Activated CD4-positive, alpha-beta T cell treated with anti-CD3 and anti-CD28 coated beads, Interleukin-2, amount 10 ng/mL, durations not matched to agents 7 days and 5 days (primary cell): ENCODE measurements around the gene AK6. TPM values are rescaled to one million over a fixed set of nuclear protein-coding genes. Genes with fewer than 3 reads are reported as not detected.
A peak's percentile ranks its signal among the peaks of the same experiment; 100 is the strongest.

ENCODE experiments used
- CTCF ChIA-PET: fragments of 350-600 bp; sonication (Branson Sonifier 250); formaldehyde crosslinking; loops from one replicate; lab custom pipeline; 2021; ENCODE audit warnings: antibody characterized with exemption; lab: Charles Lee
- POLR2A ChIA-PET: fragments of 350-600 bp; sonication (Branson Sonifier 250); formaldehyde crosslinking; loops from one replicate; lab custom pipeline; 2021; ENCODE audit warnings: antibody characterized with exemption; lab: Charles Lee
- DNase-seq: peaks from one replicate; pipeline ENCODE4 v3.0.0-alpha.2; 2020
- H3K27ac Mint-ChIP-seq: one replicate; pipeline ENCODE4 v1.8.0; 2021; ENCODE audit warnings: mild to moderate bottlenecking, moderate library complexity, mixed read lengths
- H3K27me3 Mint-ChIP-seq: one replicate; pipeline ENCODE4 v1.8.0; 2021; ENCODE audit warnings: mixed read lengths
- H3K36me3 Mint-ChIP-seq: one replicate; pipeline ENCODE4 v1.8.0; 2021; ENCODE audit warnings: low read depth, mixed read lengths
- H3K4me1 Mint-ChIP-seq: one replicate; pipeline ENCODE4 v1.8.0; 2021; ENCODE audit warnings: mixed read lengths
- H3K4me3 Mint-ChIP-seq: one replicate; pipeline ENCODE4 v1.8.0; 2021; ENCODE audit warnings: mild to moderate bottlenecking, moderate library complexity, mixed read lengths
- H3K9me3 Mint-ChIP-seq: one replicate; pipeline ENCODE4 v1.8.0; 2021; ENCODE audit warnings: mixed read lengths
- total RNA-seq, 2 experiments: library from RNA; stranded (reverse); gene quantifications; one replicate each; pipeline ENCODE4 v1.2.3, GENCODE V29; 2021

The AK6 gene
- total RNA-seq, 2 experiments from 2014 or later: 26.7 to 33.3 TPM

DNA sequence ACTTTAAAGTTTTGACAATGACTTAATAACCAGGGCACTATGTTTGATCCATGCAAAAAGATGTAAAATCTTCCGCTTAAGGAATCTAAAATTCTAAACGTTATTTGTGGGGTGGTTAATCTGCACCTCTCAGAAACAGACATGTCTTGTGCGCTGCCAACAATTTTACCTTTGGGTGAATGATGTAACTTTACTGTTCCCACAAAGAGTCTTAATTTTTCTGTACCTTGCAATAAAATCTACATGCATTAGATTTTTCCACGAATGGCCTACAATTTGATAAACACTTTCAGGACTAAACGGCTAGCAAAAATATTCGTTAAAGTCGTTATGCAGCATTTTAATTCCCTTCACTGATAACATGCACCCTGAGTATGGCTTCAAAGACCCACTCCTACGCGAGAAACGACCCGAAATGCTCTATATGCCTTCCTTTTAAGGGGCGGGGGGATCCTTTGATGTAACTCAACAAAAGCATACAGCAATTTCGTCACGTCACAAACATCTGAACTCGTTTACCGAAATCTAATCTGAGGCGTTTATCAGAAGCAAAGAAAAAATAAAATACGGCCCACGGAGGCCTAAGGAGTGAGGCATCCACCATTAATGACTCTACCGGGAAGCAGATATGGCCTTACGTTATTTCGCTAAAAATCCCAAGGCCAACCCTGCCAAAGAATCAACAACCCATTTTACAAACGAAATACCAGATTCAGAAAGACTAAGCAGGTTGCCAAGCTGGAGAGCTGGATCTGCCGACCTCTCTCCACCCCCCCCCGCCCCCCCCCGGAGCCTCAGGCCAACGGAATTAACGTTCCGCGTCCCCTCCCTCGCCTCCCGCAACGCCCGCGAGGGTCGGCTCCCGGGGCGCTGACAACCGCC is 621 bp downstream of the AK6 start:
- Mint-ChIP-seq H3K9me3 (no peaks in the 10 kb centered on the region), H3K4me3 (peak overlapping the region; percentile 95), H3K4me1 (peaks cover 46% of the 10 kb centered on the region), H3K36me3 (peaks cover 20% of the 10 kb centered on the region), H3K27ac (peak overlapping the region; percentile 97), H3K27me3 (no peaks in the 10 kb centered on the region)
- ChIA-PET CTCF (no interaction called here), POLR2A (no interaction called here)
- DNase-seq: peak; percentile 32

DNA sequence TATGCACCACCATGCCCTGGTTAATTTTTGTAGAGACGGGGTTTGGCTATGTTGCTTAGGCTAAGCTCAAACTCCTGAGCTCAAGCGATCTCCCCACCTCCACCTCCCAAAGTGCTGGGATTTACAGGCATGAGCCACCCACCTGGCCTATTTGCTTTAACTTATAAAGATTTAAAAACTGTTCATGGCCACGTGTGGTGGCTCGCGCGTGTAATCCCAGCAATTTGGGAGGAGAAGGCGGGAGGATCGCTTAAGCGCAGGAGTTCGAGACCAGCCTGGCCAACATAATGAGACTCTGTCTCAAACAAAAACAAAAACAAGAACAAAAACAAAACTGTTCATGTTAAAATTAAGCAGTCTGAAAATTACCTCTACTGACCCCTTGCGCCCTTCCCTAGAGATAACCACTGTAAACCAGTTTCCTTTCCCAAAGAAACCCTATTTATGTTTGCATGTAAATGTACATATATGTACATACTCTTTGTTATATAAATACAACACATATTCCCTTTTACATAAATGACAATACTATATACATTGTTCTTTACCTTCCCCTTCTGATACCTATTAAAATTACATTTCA is 1.5 kb downstream of the AK6 start:
- Mint-ChIP-seq H3K9me3 (no peaks in the 10 kb centered on the region), H3K27me3 (no peaks in the 10 kb centered on the region), H3K36me3 (peaks cover 24% of the 10 kb centered on the region), H3K27ac (peak overlapping the region; percentile 97), H3K4me1 (peaks cover 44% of the 10 kb centered on the region), H3K4me3 (peak overlapping the region; percentile 95)
- CTCF ChIA-PET: interaction anchor here (0.6 to 1.0 kb wide), 3 partner anchors 12 to 274 kb away, joined by 3 to 7 read pairs (median 4); partner anchors contain the start of gene SLC30A5
- POLR2A ChIA-PET: no interaction called here
- no peak for DNase-seq

DNA sequence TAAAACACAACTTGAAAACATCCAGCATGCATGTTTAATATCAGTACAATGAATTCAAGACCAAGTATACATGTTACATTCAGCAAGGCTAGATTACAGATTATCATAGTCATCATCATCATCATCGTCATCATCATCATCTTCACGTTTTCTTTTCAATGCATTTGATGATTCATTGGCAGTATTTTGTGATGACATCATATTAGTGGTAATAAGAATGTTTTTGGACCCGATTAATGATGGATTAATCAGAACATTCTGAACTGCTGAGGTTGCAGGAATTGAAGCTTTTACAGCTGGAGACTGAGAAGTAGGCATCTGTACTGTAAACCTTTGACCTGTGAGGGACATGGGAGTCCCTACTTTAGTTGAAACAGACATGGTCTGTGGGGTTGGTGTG is 4.5 kb downstream of the AK6 start:
- H3K4me1 Mint-ChIP-seq: peaks cover 27% of the 10 kb centered on the region

DNA sequence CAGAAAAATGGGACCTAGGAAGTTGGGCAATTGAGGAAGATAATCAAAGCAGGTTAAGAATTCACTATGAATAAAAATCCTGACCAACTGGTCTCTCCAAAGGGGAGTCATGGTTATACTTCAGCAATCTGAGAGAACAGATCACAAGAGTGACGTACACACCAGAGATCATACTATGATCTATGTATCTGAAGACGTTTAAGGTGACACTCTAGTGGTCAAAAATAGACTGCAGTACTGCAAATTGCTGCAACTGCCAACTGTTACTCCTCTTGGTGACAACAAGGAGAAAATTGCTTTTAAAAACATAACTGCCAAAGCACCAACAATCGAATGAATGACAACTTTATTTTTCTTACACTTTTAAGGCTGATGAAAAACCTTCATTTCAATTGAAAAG is 4.9 kb downstream of the AK6 start:
- peaks cover 28% of the 10 kb centered on the region for H3K36me3 Mint-ChIP-seq

More for the DNA sequence above, 4.5 kb downstream of the AK6 start:
- DNase-seq: no peak
- ChIA-PET POLR2A (no interaction called here), CTCF (no interaction called here)
- no peaks in the 10 kb centered on the region for H3K9me3 Mint-ChIP-seq
- H3K4me3 Mint-ChIP-seq: no peak overlapping the region
- H3K27ac Mint-ChIP-seq: no peak overlapping the region
- H3K36me3 Mint-ChIP-seq: peaks cover 28% of the 10 kb centered on the region
- no peaks in the 10 kb centered on the region for H3K27me3 Mint-ChIP-seq

DNA sequence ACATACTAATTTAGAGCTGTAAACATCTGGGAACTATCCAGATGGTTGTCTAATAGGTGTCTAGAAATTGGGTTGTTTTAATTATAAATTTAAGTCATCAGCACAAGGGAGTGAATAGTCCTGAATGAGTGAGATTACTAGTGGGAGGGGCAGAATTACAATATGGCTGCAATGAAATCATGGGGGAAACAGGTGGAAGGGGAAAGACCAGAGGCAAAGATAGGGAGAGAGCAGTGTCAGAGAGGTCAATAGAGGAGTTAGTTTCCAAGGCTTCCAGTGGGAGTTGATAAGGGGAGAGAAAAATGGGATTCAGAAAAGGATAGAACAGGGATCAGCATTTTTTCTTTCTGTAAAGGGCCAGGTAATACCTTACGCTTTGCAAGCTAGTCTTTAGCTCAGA is 8.9 kb downstream of the AK6 start:
- Mint-ChIP-seq H3K27ac (no peak overlapping the region), H3K4me1 (peaks cover 20% of the 10 kb centered on the region), H3K9me3 (no peaks in the 10 kb centered on the region), H3K4me3 (no peak overlapping the region), H3K36me3 (peaks cover 25% of the 10 kb centered on the region), H3K27me3 (no peaks in the 10 kb centered on the region)
- no peak for DNase-seq
- ChIA-PET POLR2A (no interaction called here), CTCF (interaction anchor here (1.0 kb wide), 1 partner anchor 81 kb away, joined by 7 read pairs; no protein-coding TSS in a partner anchor)

More for the DNA sequence above, 4.9 kb downstream of the AK6 start:
- Mint-ChIP-seq H3K4me1 (peaks cover 27% of the 10 kb centered on the region), H3K9me3 (no peaks in the 10 kb centered on the region), H3K27me3 (no peaks in the 10 kb centered on the region), H3K4me3 (no peak overlapping the region), H3K27ac (no peak overlapping the region)
- DNase-seq: no peak
- CTCF ChIA-PET: no interaction called here
- POLR2A ChIA-PET: no interaction called here

DNA sequence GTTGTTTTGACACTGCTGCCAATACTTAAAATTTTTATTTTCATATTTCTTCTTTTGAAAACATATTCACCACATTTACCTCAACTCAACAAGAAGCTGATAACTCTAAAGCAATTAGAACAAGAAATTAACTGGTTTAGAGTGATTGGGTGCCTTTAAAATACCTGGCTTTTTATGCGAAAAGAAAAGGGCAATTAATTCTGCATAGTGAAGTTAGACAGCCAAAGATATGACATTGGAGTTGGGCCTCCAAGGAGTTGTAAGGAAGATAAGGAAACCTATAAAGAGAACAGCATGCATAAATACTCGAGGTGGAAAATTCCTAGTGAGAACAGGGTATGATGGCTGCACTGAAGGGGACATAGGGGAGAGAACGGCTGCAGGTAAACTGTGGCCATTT is 9.6 kb downstream of the AK6 start:
- CTCF ChIA-PET: interaction anchor here (1.0 to 1.6 kb wide), 2 partner anchors 12 to 266 kb away, joined by 3 to 5 read pairs; partner anchors contain the start of gene SLC30A5
- H3K4me1 Mint-ChIP-seq: peaks cover 14% of the 10 kb centered on the region
- POLR2A ChIA-PET: no interaction called here

GRCh38 chr5:69350664-69351063 is 18.7 kb downstream of the AK6 start:
- ChIA-PET POLR2A (no interaction called here), CTCF (no interaction called here)
- DNase-seq: no peak
- H3K4me1 Mint-ChIP-seq: peaks cover 2% of the 10 kb centered on the region
- no peaks in the 10 kb centered on the region for H3K27me3 Mint-ChIP-seq
- H3K27ac Mint-ChIP-seq: no peak overlapping the region
- H3K36me3 Mint-ChIP-seq: peaks cover 20% of the 10 kb centered on the region
- no peaks in the 10 kb centered on the region for H3K9me3 Mint-ChIP-seq
- H3K4me3 Mint-ChIP-seq: no peak overlapping the region

More for the DNA sequence above, 9.6 kb downstream of the AK6 start:
- Mint-ChIP-seq H3K36me3 (peaks cover 19% of the 10 kb centered on the region), H3K27ac (no peak overlapping the region), H3K9me3 (no peaks in the 10 kb centered on the region), H3K27me3 (no peaks in the 10 kb centered on the region), H3K4me3 (no peak overlapping the region)
- no peak for DNase-seq

DNA sequence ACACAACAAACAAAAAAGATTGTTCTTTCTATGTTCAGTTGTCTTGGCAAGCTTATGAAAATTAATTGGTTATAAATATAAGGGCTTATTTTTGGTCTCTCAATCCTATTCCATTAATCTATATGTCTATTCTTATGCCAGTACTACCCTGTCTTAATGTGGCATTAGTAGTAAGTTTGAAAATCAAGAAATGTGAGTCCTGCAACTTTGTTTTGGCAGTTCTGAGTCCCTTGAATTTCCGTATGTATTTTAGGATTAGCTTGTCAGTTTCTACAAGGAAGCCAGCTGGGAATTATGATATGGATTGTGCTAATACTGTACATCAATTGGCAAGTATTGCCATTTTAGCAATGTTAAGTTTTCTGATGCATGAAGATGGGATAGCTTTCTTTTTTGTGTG is 26.2 kb downstream of the AK6 start:
- no peaks in the 10 kb centered on the region for H3K36me3 Mint-ChIP-seq
- H3K27me3 Mint-ChIP-seq: no peaks in the 10 kb centered on the region
- CTCF ChIA-PET: interaction anchor here (0.9 kb wide), 1 partner anchor 249 kb away, joined by 3 read pairs; the partner anchor contains the start of gene SLC30A5
- DNase-seq: no peak
- H3K4me1 Mint-ChIP-seq: no peaks in the 10 kb centered on the region
- peaks cover 2% of the 10 kb centered on the region for H3K9me3 Mint-ChIP-seq
- H3K4me3 Mint-ChIP-seq: no peak overlapping the region
- POLR2A ChIA-PET: no interaction called here
- no peak overlapping the region for H3K27ac Mint-ChIP-seq

DNA sequence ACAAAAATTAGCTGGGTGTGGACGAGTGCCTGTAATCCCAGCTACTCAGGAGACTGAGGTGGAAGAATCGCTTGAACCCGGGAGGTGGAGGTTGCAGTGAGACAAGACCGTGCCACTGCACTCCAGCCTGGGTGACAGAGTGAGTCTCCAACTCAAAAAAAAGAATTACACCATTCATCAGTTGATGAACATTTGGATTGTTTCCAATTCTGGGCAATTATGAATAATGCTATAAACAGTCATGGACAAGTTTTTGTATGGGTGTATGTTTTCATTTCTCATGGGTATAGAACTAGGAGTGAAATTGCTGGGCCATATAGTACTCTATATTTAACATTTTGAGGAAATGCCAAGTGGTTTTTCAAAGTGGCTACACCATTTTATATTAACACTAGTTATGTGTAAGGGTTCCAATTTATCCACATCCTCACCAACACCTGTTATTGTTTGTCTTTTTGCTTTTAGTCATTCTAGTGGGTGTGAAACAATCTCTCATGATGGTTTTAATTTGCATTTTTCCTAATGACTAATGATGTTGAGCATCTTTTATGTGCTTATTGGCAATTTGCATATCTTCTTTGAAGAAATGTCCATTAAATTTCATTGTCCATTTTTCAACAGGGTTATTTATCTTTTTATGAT is 27.7 kb downstream of the AK6 start:
- no peak overlapping the region for H3K27ac Mint-ChIP-seq
- H3K9me3 Mint-ChIP-seq: peaks cover 2% of the 10 kb centered on the region
- H3K27me3 Mint-ChIP-seq: no peaks in the 10 kb centered on the region
- ChIA-PET CTCF (interaction anchor here (0.7 kb wide), 1 partner anchor 37 kb away, joined by 3 read pairs; no protein-coding TSS in a partner anchor), POLR2A (no interaction called here)
- H3K4me1 Mint-ChIP-seq: no peaks in the 10 kb centered on the region
- no peak for DNase-seq
- H3K4me3 Mint-ChIP-seq: no peak overlapping the region
- no peaks in the 10 kb centered on the region for H3K36me3 Mint-ChIP-seq

DNA sequence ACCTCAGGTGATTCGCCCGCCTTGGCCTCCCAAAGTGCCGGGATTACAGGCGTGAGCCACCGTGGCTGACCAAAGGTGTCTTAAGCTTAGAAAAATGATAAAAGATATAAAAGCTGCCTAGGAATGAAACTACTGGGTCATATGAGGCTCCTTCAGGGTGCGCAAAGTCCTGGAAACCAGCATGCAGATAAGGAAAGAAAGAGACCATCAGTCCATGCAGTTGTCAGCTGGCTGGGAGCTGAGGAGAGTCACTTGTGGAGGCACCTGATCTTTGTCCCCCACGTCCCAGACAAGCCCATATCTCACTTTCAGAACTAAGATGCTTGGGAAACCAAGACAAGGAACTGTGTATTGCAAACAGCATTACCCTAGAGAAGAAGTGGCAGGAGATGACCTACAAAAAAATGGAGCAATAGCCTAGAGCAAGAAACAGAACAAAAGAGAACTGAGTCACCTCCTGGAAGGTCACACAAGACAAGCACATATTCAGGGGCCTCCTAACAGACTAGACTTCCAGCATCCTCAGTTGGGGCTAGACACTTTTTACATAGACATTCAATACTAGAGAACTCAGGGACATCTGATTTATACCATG is 33.9 kb downstream of the AK6 start:
- no peak for DNase-seq
- H3K27ac Mint-ChIP-seq: no peak overlapping the region
- CTCF ChIA-PET: interaction anchor here (0.7 to 2.4 kb wide), 8 partner anchors 8 to 311 kb away, joined by 3 to 12 read pairs (median 3); partner anchors contain the start of gene SLC30A5
- POLR2A ChIA-PET: interaction anchor here (0.6 kb wide), 1 partner anchor 210 kb away, joined by 3 read pairs; no protein-coding TSS in a partner anchor
- peaks cover 4% of the 10 kb centered on the region for H3K36me3 Mint-ChIP-seq
- no peaks in the 10 kb centered on the region for H3K9me3 Mint-ChIP-seq
- no peaks in the 10 kb centered on the region for H3K27me3 Mint-ChIP-seq
- H3K4me1 Mint-ChIP-seq: peaks cover 21% of the 10 kb centered on the region
- no peak overlapping the region for H3K4me3 Mint-ChIP-seq

DNA sequence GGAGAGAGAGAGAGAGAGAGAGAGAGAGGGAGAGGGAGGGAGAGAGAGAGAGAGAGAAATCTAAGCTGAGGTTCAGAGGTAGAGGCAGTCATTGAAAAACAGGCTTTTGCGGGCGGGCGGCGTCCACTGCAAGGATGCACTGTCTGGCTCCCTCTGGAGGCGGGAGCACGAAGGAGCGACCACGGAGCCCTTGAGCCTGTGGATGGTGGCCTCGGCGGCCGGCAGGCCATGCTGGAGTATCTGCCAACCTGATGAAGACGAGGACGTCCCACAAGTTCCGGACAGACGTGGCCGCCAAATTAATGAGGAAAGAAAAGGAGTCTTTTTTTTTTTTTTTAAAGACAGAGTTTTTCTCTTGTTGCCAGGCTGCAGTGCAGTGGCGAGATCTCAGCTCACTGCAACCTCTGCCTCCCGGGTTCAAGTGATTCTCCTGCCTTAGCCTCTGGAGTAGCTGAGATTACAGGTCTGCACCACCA is 34.5 kb downstream of the AK6 start:
- H3K4me1 Mint-ChIP-seq: peaks cover 21% of the 10 kb centered on the region
- peak; percentile 81 for DNase-seq
- peaks cover 4% of the 10 kb centered on the region for H3K36me3 Mint-ChIP-seq
- CTCF ChIA-PET: interaction anchor here (0.6 to 2.5 kb wide), 15 partner anchors 9 to 311 kb away, joined by 3 to 15 read pairs (median 4); partner anchors contain the start of gene SLC30A5
- peak overlapping the region; percentile 80 for H3K27ac Mint-ChIP-seq
- POLR2A ChIA-PET: interaction anchor here (0.6 kb wide), 2 partner anchors 103 to 210 kb away, joined by 3 read pairs; no protein-coding TSS in a partner anchor
- no peaks in the 10 kb centered on the region for H3K9me3 Mint-ChIP-seq
- no peaks in the 10 kb centered on the region for H3K27me3 Mint-ChIP-seq
- H3K4me3 Mint-ChIP-seq: no peak overlapping the region
